Activated CD4-positive, alpha-beta memory T cell treated with anti-CD3 and anti-CD28 coated beads for 36 hours (primary cell): ENCODE measurements around the gene SLC15A1. TPM values are rescaled to one million over a fixed set of nuclear protein-coding genes. Genes with fewer than 3 reads are reported as not detected.

Source experiments
- CTCF ChIA-PET: fragments of 350-600 bp; sonication (Branson Sonifier 250); formaldehyde crosslinking; loops from one replicate; lab custom pipeline; 2021; ENCODE audit warnings: antibody characterized with exemption, inconsistent platforms; lab: Charles Lee
- POLR2A ChIA-PET: fragments of 350-600 bp; sonication (Branson Sonifier 250); formaldehyde crosslinking; loops from one replicate; lab custom pipeline; 2021; ENCODE audit warnings: antibody characterized with exemption; lab: Charles Lee
- DNase-seq: peaks from one replicate; pipeline ENCODE4 v3.0.0-alpha.2; 2020
- H3K27ac Mint-ChIP-seq: one replicate; pipeline ENCODE4 v1.8.0; 2021; ENCODE audit warnings: mixed read lengths
- H3K27me3 Mint-ChIP-seq: one replicate; pipeline ENCODE4 v1.8.0; 2021; ENCODE audit warnings: mixed read lengths
- H3K36me3 Mint-ChIP-seq: one replicate; pipeline ENCODE4 v1.8.0; 2021; ENCODE audit warnings: mixed read lengths
- H3K4me1 Mint-ChIP-seq: one replicate; pipeline ENCODE4 v1.8.0; 2021; ENCODE audit warnings: low read depth, mixed read lengths
- H3K4me3 Mint-ChIP-seq: one replicate; pipeline ENCODE4 v1.8.0; 2021; ENCODE audit warnings: mild to moderate bottlenecking, mixed read lengths
- H3K9me3 Mint-ChIP-seq: one replicate; pipeline ENCODE4 v1.8.0; 2021; ENCODE audit warnings: mixed read lengths
- intact Hi-C: fragments of 100-400 bp; cut with micrococcal nuclease; formaldehyde crosslinking; loops from one replicate; pipeline ENCODE4 v1.15.1; 2023
- total RNA-seq, 2 experiments: library from RNA; stranded (reverse); gene quantifications; one replicate each; pipeline ENCODE4 v1.2.3, GENCODE V29; 2021

The SLC15A1 gene
- total RNA-seq, 2 experiments from 2014 or later: not detected

DNA sequence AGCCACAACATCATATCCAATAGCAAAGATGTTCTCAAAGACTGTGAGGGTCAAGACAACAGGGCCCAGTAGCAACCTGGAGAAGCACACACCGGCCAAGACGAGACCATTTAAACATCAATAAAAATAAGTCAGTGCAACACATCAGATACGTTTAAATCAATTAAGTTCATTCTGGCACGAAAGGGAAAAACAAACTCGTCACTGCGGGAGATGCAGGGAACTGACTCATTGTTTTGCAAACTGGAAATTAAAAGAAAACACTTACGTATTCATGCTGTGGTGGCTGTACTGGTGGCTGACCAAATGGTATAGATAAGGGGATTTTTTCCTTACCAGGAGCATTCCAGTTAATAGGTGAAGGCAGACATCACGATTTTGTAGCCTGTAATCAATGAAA lies 26.3 kb upstream of the SLC15A1 start:
- H3K4me3 Mint-ChIP-seq: no peak overlapping the region
- H3K36me3 Mint-ChIP-seq: no peaks in the 10 kb centered on the region
- H3K4me1 Mint-ChIP-seq: no peaks in the 10 kb centered on the region
- CTCF ChIA-PET: no interaction called here
- no peak overlapping the region for H3K27ac Mint-ChIP-seq
- intact Hi-C loops: no loop called here
- no peak for DNase-seq
- peaks cover 16% of the 10 kb centered on the region for H3K27me3 Mint-ChIP-seq
- POLR2A ChIA-PET: no interaction called here
- no peaks in the 10 kb centered on the region for H3K9me3 Mint-ChIP-seq

DNA sequence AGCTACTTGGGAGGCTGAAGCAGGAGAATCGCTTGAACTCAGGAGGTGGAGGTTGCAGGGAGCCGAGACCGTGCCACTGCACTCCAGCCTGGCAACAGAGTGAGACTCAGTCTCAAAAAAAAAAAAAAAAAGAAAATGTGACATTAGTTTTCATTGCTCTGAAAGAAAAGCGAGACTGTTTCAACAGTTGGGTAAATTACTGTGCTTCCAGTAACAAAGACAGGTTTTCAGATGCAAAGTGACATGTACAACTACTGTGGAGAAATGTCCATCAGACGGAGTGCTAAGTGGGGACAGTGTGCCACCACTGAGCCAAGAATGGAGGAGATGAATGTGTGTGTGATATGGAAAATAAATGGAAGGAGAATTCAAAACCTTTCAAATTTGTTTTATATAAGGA lies 24.2 kb upstream of the SLC15A1 start:
- DNase-seq: no peak
- ChIA-PET CTCF (no interaction called here), POLR2A (no interaction called here)
- H3K9me3 Mint-ChIP-seq: peaks cover 1% of the 10 kb centered on the region
- no peak overlapping the region for H3K4me3 Mint-ChIP-seq
- intact Hi-C loops: no loop called here
- H3K27ac Mint-ChIP-seq: no peak overlapping the region
- no peaks in the 10 kb centered on the region for H3K4me1 Mint-ChIP-seq
- H3K27me3 Mint-ChIP-seq: peaks cover 15% of the 10 kb centered on the region
- H3K36me3 Mint-ChIP-seq: no peaks in the 10 kb centered on the region

DNA sequence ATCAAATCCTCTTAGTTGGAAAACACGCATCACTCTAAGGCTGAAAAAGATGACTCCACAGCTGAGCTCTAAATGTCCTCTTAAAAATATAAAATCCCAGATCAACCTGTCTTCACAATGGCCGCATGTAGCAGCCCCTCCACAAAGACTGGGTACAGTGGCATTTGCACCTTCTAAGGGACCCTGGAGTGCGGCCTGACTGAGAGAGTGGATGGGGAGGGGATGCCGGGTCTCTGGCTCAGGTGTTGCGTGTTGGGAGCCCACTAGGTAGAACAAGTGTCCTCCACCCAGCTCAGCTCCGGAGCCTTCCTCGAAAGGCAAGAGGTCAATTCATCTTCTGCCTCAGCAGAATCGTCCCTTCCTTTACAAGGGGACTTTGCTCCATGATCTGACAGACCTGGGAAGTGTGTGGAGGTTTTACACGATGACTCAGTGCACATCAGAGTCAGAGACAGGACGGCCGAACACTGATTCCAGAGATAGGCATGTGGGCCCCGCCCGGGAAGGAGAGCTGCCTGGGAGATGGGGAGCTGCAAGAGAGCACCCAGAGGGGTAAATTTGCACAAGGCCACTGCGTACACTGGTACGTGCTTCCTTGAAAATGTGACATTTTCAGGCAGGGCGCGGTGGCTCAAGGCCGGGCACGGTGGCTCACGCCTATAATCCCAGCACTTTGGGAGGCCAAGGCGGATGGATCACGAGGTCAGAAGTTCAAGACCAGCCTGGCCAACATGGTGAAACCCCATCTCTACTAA lies 23.5 kb upstream of the SLC15A1 start:
- Mint-ChIP-seq H3K4me1 (no peaks in the 10 kb centered on the region), H3K27ac (no peak overlapping the region), H3K36me3 (no peaks in the 10 kb centered on the region), H3K27me3 (peaks cover 12% of the 10 kb centered on the region), H3K4me3 (no peak overlapping the region), H3K9me3 (peaks cover 7% of the 10 kb centered on the region)
- intact Hi-C loops: no loop called here
- ChIA-PET POLR2A (no interaction called here), CTCF (no interaction called here)
- no peak for DNase-seq

DNA sequence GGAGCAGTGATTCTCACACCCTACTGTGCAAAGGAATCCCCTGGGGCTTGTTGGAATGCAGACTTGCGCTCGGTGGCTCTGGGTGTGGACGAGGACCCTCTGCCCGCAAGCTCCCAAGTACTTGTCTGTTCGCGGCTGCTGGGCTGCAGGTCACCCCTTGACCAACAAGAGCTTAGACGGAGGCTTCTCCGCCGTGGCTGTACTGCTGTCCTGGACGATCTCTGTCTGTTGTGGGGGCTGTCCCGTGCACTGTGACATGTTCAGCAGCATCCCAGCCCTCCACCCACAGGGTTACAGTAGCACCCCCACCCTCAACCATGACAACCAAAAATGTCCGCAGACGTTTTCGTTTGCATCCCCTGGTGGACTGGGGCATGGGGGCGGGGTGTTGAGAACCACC lies 22.9 kb upstream of the SLC15A1 start:
- Mint-ChIP-seq H3K4me1 (no peaks in the 10 kb centered on the region), H3K27me3 (peaks cover 12% of the 10 kb centered on the region), H3K4me3 (no peak overlapping the region), H3K27ac (no peak overlapping the region), H3K9me3 (peaks cover 14% of the 10 kb centered on the region), H3K36me3 (peaks cover 2% of the 10 kb centered on the region)
- POLR2A ChIA-PET: no interaction called here
- DNase-seq: no peak
- intact Hi-C loops: no loop called here
- CTCF ChIA-PET: no interaction called here

DNA sequence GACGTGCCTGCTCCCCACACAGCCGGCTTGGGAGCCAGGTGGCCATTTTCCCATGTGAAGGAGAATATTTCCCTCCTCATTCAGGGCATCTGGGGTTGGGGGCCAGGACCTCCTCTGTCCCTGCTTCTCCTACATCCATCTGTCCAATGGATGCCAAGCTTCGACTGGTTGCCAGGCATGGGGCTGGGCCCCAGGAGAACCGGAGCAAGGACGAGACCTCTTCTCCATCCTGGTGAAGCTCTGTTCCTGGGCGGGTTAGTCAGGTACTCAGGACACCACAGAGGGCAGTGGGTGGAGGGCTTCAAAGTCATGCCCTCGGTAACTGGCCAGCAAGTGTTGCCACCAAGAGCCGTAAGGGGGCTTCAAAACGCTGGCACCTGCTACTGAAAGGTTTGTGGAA lies 22.3 kb upstream of the SLC15A1 start:
- Mint-ChIP-seq H3K4me1 (no peaks in the 10 kb centered on the region), H3K27me3 (peaks cover 12% of the 10 kb centered on the region), H3K27ac (no peak overlapping the region), H3K36me3 (peaks cover 4% of the 10 kb centered on the region), H3K9me3 (peaks cover 20% of the 10 kb centered on the region), H3K4me3 (no peak overlapping the region)
- CTCF ChIA-PET: no interaction called here
- POLR2A ChIA-PET: no interaction called here
- intact Hi-C loops: no loop called here
- DNase-seq: no peak

DNA sequence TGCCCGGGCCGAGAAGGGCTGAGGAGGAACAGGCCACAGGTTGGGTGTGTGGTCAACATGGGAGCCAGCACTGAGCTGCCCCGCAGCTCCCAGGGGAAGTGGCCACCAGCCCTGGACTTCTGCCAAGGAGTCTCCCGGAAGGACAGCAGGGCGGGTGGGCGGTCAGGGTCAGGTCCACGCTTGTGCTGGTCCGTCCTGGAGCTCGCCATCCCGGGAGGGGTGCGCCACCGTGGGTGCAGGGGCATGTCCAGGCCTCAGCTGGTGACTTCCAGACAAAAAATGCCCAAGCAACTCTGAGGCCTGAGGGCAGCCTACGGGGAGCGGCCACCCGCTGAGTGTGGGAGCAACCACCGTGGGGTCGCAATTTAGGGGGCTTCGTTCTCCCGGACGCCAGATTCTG lies 21.4 kb upstream of the SLC15A1 start:
- Mint-ChIP-seq H3K4me1 (no peaks in the 10 kb centered on the region), H3K27ac (no peak overlapping the region), H3K27me3 (peaks cover 10% of the 10 kb centered on the region), H3K4me3 (no peak overlapping the region), H3K9me3 (peaks cover 28% of the 10 kb centered on the region), H3K36me3 (peaks cover 4% of the 10 kb centered on the region)
- intact Hi-C loops: no loop called here
- POLR2A ChIA-PET: no interaction called here
- DNase-seq: no peak
- CTCF ChIA-PET: no interaction called here

DNA sequence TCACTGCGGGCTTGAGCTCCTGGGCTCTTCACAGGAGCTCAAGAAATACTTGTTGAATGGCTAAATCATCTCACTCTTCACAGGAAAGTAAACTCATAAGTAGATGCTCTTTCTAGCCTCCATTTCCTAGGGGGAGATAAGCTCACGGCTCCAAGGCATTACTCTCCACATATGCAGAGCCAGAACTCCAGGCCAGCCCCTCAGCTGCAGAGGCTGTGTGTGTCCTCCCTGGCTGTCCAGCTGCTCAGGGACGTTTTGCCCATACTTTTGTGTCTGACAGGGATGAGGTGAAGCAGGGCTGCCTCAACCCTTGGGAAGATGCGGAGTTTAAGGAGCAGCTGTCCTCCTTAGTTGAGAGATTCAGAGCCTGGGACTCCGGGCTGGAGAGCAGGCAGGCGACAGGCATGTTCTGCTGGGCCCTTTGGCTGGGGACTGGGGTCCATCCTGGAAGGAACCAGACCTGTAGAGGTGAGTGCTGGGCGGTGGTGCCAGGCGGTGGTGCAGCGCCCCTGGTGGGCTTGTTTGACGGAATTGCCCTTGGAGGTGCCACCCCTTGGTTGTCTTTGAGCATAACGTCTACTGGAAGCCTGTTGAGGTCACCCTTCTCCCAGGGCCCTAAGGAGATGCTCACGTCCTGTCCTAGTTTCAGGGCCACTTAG lies 20.5 kb upstream of the SLC15A1 start:
- Mint-ChIP-seq H3K27me3 (peaks cover 4% of the 10 kb centered on the region), H3K9me3 (peaks cover 38% of the 10 kb centered on the region), H3K4me1 (no peaks in the 10 kb centered on the region), H3K27ac (no peak overlapping the region), H3K4me3 (no peak overlapping the region), H3K36me3 (peaks cover 5% of the 10 kb centered on the region)
- ChIA-PET CTCF (interaction anchor here (0.9 kb wide), 1 partner anchor 327 kb away, joined by 3 read pairs; no protein-coding TSS in a partner anchor), POLR2A (no interaction called here)
- intact Hi-C loops: no loop called here
- DNase-seq: no peak

DNA sequence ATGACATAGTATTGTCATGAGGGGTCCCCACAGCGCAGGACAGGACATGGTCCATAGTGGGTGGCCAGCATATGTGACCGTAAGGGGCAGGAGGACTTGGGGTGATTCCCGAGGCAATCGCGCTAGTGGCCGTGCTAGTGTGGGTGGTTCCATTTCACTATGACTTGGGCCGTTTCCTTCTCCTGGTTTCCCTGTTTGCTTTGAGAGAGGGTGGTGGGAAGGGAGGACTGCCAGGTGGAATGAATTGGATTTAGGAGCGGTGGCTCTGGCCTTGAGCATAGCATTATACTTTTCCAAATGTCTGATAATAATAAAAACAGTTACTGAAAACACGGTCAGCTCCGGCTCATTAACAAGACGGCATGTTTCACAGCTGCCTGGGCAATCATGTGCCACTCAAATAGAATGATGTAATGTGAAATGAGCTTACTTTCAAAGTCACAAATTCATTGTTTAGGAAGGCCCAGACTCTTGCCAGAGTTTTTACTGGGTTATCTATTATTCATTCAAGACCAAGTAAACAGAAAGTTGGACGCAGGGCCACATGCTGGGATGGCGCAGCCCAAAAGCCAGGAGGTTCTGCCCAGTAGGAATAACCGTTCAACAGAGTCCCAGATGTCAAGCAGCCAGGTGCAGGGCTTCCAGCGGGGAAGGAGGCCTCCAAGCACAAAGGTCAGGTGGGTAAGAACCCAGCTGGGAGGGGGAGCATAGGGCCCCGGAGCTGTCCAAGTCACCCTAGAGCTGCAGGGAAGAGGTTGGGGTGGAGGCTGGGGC lies 19.6 kb upstream of the SLC15A1 start:
- Mint-ChIP-seq H3K27ac (no peak overlapping the region), H3K36me3 (peaks cover 5% of the 10 kb centered on the region), H3K4me3 (no peak overlapping the region), H3K4me1 (no peaks in the 10 kb centered on the region), H3K9me3 (peaks cover 39% of the 10 kb centered on the region), H3K27me3 (peaks cover 1% of the 10 kb centered on the region)
- POLR2A ChIA-PET: no interaction called here
- DNase-seq: no peak
- CTCF ChIA-PET: interaction anchor here (0.9 kb wide), 1 partner anchor 326 kb away, joined by 3 read pairs; no protein-coding TSS in a partner anchor
- intact Hi-C loops: no loop called here

DNA sequence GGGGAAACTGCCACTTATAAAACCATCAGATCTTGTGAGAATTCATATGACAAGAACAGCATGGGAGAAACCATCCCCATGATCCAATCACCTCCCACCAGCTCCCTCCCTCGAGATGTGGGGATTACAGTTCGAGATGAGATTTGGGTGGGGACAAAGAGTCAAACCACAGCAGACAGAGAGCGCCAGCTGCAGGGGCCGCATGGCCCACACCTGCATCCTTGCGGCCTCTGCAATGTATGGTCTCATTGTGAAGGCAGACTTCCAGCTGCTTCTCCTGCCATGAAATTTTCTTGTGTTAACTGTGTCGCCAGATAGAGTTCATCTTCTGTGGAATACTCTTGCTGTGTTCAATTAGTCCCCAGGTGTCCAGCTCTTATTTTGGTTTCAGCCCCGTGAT lies 17.3 kb upstream of the SLC15A1 start:
- peaks cover 2% of the 10 kb centered on the region for H3K27me3 Mint-ChIP-seq
- no peak overlapping the region for H3K27ac Mint-ChIP-seq
- intact Hi-C loops: no loop called here
- CTCF ChIA-PET: no interaction called here
- no peaks in the 10 kb centered on the region for H3K4me1 Mint-ChIP-seq
- DNase-seq: no peak
- H3K4me3 Mint-ChIP-seq: no peak overlapping the region
- POLR2A ChIA-PET: no interaction called here
- peaks cover 5% of the 10 kb centered on the region for H3K36me3 Mint-ChIP-seq
- H3K9me3 Mint-ChIP-seq: peaks cover 39% of the 10 kb centered on the region

DNA sequence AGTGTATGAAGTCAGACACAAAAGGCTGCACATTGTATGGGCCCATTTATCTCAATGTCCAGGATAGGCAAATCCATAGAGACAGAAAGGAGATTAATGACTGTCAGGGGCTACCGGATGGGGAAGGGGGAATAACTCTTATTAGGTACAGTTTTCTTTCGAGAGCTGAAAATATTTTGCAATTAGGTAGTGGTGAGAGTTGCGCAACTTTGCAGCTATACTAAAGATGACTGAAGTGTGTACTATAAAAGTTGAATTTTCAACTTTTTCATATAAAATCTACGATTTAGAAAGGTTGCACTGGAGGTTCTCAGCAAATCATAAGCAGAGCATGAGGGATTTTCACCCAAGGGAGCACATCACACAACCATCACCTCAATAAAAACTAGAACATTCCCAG lies 16.1 kb upstream of the SLC15A1 start:
- H3K27ac Mint-ChIP-seq: no peak overlapping the region
- DNase-seq: no peak
- peaks cover 5% of the 10 kb centered on the region for H3K36me3 Mint-ChIP-seq
- no peaks in the 10 kb centered on the region for H3K4me1 Mint-ChIP-seq
- POLR2A ChIA-PET: no interaction called here
- intact Hi-C loops: no loop called here
- no peak overlapping the region for H3K4me3 Mint-ChIP-seq
- H3K27me3 Mint-ChIP-seq: peaks cover 2% of the 10 kb centered on the region
- H3K9me3 Mint-ChIP-seq: peaks cover 39% of the 10 kb centered on the region
- CTCF ChIA-PET: no interaction called here

DNA sequence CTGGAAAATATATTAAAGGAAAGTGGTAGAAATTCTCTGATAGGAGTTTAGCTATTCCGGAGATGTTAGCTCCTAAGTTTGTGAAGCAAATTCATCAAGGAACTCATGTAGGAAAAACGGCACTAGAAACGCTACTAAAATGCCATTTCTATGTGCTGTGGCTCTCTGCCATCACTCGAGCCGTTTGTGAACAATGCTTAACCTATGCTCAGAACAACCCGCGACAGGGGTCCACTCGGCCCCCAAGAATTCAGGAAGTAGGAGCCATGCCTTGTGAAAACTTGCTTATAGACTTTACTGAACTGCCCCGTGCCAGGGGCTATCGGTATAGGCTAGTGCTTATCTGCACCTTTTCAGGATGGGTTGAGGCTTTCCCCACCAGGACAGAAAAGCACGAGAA lies 14.2 kb upstream of the SLC15A1 start:
- Mint-ChIP-seq H3K4me1 (no peaks in the 10 kb centered on the region), H3K27me3 (peaks cover 2% of the 10 kb centered on the region), H3K4me3 (no peak overlapping the region), H3K9me3 (peaks cover 38% of the 10 kb centered on the region), H3K36me3 (peaks cover 5% of the 10 kb centered on the region), H3K27ac (no peak overlapping the region)
- intact Hi-C loops: no loop called here
- POLR2A ChIA-PET: no interaction called here
- no peak for DNase-seq
- CTCF ChIA-PET: no interaction called here

DNA sequence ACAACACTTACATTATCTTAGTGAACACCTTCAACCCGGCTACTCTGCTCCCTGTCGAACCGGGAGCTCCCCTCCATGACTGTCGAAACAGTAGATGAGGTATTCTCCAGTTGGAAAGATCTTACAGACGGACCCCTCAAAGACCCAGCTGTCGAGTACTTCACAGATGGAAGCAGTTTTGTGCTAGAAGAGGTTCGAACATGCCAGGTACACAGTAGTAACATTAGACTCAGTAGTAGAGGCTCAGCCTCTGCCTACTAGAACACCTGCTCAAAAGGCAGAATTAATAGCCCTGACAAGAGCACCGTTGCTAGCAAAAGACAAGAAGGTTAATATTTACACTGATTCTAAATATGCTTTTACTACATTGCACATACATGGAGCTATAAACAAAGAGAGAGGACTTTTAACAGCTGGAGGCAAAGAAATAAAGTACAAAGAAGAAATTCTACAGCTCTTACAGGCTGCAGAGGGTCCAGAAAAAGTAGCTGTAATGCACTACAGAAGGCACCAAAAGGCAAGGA lies 13.6 kb upstream of the SLC15A1 start:
- no peak overlapping the region for H3K27ac Mint-ChIP-seq
- CTCF ChIA-PET: interaction anchor here (0.7 kb wide), 1 partner anchor 17 kb away, joined by 3 read pairs; no protein-coding TSS in a partner anchor
- H3K4me3 Mint-ChIP-seq: no peak overlapping the region
- peaks cover 5% of the 10 kb centered on the region for H3K36me3 Mint-ChIP-seq
- intact Hi-C loops: no loop called here
- DNase-seq: no peak
- H3K4me1 Mint-ChIP-seq: no peaks in the 10 kb centered on the region
- POLR2A ChIA-PET: no interaction called here
- peaks cover 2% of the 10 kb centered on the region for H3K27me3 Mint-ChIP-seq
- H3K9me3 Mint-ChIP-seq: peaks cover 33% of the 10 kb centered on the region
